Activated gamma-delta T cell treated with Interleukin-2 at 50 U/mL for 16 hours (primary cell): ENCODE data around the gene FOXL1.

Experiments
- DNase-seq: peaks from one replicate; pipeline ENCODE4 v3.0.0-alpha.2; 2020

FOXL1 gene

GRCh38 chr16:86608301-86608747 lies 30.0 kb downstream of the FOXL1 start:
- no peak for DNase-seq

- no peak for DNase-seq
These were observed 30.8 kb downstream of the FOXL1 start for GRCh38 chr16:86609115-86609514.

GRCh38 chr16:86609661-86610060 lies 31.3 kb downstream of the FOXL1 start:
- no peak for DNase-seq

GRCh38 chr16:86610779-86611524 lies 32.6 kb downstream of the FOXL1 start:
- no peak for DNase-seq

DNA sequence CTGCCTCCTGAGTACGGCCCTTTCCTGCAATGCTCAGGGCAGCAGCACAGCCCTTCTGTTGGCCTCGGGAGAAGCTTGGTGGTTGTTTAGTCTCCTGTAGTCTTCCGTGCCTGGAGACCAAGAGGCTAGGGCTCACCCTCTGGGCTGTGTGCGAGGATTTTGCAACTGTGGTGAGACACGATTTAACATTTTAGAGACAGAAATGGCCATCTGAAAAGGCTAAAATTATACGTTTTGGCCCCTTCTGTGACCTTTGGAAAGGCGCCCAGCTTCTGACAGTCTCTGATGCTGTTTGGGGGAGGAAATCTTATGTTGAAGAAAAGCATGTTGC lies 33.1 kb downstream of the FOXL1 start:
- DNase-seq: no peak

GRCh38 chr16:86611941-86612340 lies 33.6 kb downstream of the FOXL1 start:
- no peak for DNase-seq

DNA sequence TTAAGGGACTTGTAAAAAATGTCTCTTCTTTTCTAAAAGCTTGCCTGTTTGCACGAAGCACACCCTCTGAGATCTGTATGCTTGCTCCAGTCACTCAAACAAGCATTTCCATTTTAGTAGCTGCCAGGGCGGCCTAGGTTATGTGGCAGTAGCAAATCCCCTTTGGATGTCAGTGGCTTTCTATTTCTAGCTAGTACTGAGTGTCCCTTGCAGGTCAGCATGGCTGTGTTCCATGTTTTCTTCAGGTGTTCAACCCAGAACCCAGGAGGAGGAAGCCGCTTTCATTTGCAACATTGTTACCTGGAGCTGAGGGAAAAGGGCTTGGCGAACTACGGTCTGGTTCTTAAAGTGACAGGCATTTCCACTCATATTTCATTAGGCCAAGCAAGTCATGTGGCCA lies 36.4 kb downstream of the FOXL1 start:
- DNase-seq: no peak

DNA sequence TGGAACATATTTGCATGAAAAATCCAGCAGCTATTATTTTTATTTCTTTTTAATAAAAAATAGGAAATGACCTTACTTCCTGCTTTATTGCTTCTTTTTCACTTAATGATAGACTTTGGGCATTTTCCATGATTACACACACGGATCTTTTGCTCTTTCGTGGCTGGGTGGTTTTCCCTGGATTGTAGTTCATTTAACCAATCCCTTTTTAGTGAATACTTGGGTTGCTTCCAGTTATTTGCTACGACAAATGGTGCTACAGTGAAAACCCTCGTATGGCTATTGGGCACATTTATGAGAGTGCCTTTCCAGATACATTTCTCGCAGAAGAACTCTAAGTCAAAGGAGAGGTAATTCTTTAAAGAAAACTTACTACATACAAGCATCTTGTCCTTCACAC lies 38.6 kb downstream of the FOXL1 start:
- DNase-seq: no peak

- DNase-seq: no peak
These were observed 40.3 kb downstream of the FOXL1 start for GRCh38 chr16:86618431-86619238.

DNA sequence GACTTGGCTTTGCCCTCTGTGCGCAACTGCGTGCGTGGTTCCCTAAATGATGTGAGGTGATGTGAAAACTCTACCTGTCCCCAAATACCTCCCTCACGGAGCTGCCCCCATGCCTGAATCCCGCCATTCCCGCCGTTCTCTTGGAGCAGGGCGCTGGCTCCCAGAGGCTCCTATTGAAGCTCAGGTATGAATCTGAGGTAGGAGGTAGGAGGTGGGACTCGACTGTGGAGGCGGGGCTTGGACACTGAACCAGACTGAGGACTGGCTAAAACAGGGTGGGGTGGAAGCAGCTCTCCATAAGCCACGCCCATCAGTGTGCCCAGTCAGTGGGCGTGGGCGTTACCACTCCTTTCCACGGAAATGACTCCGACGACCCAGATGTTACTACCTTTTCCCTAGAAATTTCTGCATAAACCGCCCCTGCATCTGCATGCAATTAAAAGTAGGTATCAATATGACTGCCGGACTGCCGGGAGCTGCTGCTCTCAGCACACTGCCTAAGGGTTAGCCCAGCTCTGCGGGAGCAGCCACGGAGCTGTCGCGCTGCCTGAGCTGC lies 41.0 kb downstream of the FOXL1 start:
- DNase-seq: no peak

GRCh38 chr16:86620184-86620583 lies 41.8 kb downstream of the FOXL1 start:
- no peak for DNase-seq

DNA sequence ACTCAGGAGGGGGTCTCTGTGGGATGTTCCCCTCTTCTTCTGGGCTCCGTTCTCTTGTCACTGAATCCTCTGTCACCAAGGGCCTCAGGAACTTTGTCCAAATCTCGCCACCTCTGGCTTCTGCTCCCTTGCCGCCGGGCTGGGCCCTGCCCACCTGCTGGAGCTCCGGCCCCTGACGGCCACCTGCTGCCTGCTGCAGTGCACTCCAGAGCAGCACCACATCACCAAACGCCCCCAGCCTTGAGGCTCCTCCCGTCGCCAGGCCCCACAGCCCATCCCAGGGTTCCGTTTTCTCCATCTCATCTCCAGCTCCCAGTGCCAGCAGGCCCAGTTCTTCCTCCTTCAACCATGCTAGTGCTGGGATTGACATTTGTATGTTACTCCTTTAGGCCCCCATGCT lies 43.6 kb downstream of the FOXL1 start:
- no peak for DNase-seq

- no peak for DNase-seq
These were observed 44.6 kb downstream of the FOXL1 start for GRCh38 chr16:86622700-86623615.

DNA sequence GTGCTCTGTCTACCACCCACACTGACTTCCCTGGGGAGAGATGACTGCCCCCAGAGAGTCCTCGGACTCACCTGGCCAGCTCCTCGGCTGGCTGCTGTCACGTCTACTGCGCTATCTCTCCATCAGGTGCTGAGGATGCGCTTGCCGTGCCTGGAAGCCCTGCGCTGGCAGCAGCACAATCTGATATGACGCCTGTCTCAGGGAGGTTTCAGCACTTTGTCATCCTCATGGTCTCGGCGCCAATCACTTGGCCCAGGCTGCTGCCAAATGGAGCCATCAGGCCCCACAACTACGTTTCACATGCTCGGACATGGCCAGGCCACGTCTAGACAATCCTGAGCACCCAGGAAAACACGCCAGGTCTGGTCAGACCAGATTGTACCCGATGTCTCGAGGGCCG lies 46.7 kb downstream of the FOXL1 start:
- DNase-seq: no peak

- DNase-seq: no peak
These were observed 47.5 kb downstream of the FOXL1 start for GRCh38 chr16:86625821-86626220.

GRCh38 chr16:86626284-86626683 lies 47.9 kb downstream of the FOXL1 start:
- DNase-seq: no peak

- no peak for DNase-seq
These were observed 48.6 kb downstream of the FOXL1 start for GRCh38 chr16:86626966-86627365.

GRCh38 chr16:86628614-86629013 lies 50.3 kb downstream of the FOXL1 start:
- no peak for DNase-seq

- no peak for DNase-seq
These were observed 52.1 kb downstream of the FOXL1 start for GRCh38 chr16:86630471-86630870.

- no peak for DNase-seq
These were observed 53.1 kb downstream of the FOXL1 start for GRCh38 chr16:86631444-86631843.
